Suprapubic skin (tissue), 4 donors: ENCODE measurements around the gene LCT. TPM values are rescaled to one million over a fixed set of nuclear protein-coding genes. Genes with fewer than 3 reads are reported as not detected.
"Not testable (repeated sequence)": the region's sequence is repeated elsewhere in the genome, so short reads cannot be mapped to it uniquely, and the experiment has no call there.

ENCODE experiments used
- DNase-seq, 2 donors: peaks; one replicate each; pipeline ENCODE4 v3.0.0-alpha.2; 2019; ENCODE audit warnings: low spot score in 2 of 2
- H3K27ac ChIP-seq: fragments of 200-600 bp; sonication (generic); one replicate; pipeline ENCODE4 v1.5.1; 2019
- H3K27me3 ChIP-seq: fragments of 200-600 bp; sonication (generic); one replicate; pipeline ENCODE4 v1.5.1; 2019
- H3K36me3 ChIP-seq: fragments of 200-600 bp; sonication (generic); one replicate; pipeline ENCODE4 v1.5.1; 2019
- H3K4me1 ChIP-seq: fragments of 200-600 bp; sonication (generic); one replicate; pipeline ENCODE4 v1.5.1; 2019
- H3K4me3 ChIP-seq: fragments of 200-600 bp; sonication (generic); one replicate; pipeline ENCODE4 v1.5.1; 2019; ENCODE audit warnings: mild to moderate bottlenecking
- H3K9me3 ChIP-seq: fragments of 200-600 bp; sonication (generic); one replicate; pipeline ENCODE4 v1.5.1; 2019
- EP300 ChIP-seq: sonication (generic); formaldehyde crosslinking; IDR thresholded peaks from one replicate; pipeline ENCODE4 v1.6.1; 2017; ENCODE audit warnings: antibody characterized with exemption
- POLR2A ChIP-seq, 2 donors: fragments of 450-650 bp; IDR thresholded peaks; one replicate each; pipeline ENCODE4 v1.6.1; 2017; ENCODE audit warnings: antibody characterized with exemption in 2 of 2, mild to moderate bottlenecking in 2 of 2, moderate library complexity in 2 of 2
- POLR2AphosphoS5 ChIP-seq, 3 donors: sonication (generic); formaldehyde crosslinking; IDR thresholded peaks; one replicate each; pipeline ENCODE4 v1.6.1; 2017; ENCODE audit warnings: antibody characterized with exemption in 3 of 3
- WGBS: methylation state at CpG from one replicate; pipeline ENCODE4 v1.1.5; 2018; 5-methylcytosine and 5-hydroxymethylcytosine counted together
- total RNA-seq, 4 donors: library from RNA; depleted of rRNA; stranded (reverse); fragments of >200 nt; gene quantifications; one replicate each; pipeline ENCODE4 v1.1.0, GENCODE V29; 2016
- TF ChIP-seq, protein P1 (sequence below), 2 donors: fragments of 200-600 bp in 1 of 2; fragments of 450-650 bp in 1 of 2; sonication (generic) in 1 of 2; IDR thresholded peaks; one replicate each; pipeline ENCODE4 v1.5.1; 2016 to 2019; ENCODE audit warnings: antibody characterized with exemption in 2 of 2, mild to moderate bottlenecking in 1 of 2, moderate library complexity in 1 of 2

The LCT gene
- total RNA-seq, 4 donors from 2014 or later = not detected

DNA sequence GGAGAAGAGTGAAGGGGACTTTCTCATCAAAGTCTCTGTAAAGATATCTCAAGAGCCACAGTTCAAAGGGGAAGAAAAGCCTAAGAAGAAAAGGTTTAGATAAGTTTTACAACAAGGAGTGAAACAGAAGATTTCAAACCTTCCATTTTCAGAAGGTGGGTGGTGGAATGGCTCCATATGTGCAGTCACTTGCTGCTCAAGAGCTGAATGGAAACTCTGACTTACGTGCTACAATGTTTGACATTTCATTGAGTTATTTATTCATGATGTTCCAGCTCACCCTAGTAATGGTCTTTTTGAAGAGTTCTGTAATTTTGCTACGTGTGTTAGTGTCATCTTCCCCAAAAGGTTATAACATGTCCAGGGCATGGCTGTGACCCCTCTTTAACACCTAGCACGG is 21.7 kb downstream of the LCT start:
- no peaks in the 10 kb centered on the region for H3K9me3 ChIP-seq

DNA sequence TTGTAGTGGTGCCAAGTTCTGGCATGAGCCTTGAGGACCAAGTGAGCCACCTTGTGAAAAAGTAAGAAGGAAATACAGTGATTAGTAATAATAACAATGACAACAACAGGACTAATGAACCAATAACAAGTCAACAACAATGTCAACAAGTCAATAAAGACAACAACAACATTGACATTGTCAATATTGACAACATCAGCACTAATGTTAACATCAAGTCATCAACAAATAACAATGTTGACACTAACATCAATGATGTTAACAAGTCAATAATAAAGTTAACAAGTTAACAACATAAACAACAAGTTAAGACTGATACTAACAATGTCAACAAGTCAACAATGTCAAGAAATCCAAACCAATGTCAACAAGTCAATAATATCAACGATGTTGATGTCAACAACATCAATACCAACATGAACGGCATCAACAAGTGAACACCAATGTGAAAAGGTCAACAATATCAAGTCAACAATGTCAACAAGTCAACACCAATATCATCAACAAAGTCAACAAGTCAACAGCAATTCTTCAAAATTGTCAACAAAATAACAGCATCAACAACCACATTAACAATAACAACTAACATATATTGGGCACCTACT is 24.0 kb downstream of the LCT start:
- Histone ChIP-seq H3K27me3 (no peaks in the 10 kb centered on the region), H3K9me3 (no peaks in the 10 kb centered on the region), H3K4me1 (no peaks in the 10 kb centered on the region), H3K27ac (no peak overlapping the region), H3K36me3 (no peaks in the 10 kb centered on the region), H3K4me3 (no peak overlapping the region)
- TF ChIP-seq, protein P1, sequence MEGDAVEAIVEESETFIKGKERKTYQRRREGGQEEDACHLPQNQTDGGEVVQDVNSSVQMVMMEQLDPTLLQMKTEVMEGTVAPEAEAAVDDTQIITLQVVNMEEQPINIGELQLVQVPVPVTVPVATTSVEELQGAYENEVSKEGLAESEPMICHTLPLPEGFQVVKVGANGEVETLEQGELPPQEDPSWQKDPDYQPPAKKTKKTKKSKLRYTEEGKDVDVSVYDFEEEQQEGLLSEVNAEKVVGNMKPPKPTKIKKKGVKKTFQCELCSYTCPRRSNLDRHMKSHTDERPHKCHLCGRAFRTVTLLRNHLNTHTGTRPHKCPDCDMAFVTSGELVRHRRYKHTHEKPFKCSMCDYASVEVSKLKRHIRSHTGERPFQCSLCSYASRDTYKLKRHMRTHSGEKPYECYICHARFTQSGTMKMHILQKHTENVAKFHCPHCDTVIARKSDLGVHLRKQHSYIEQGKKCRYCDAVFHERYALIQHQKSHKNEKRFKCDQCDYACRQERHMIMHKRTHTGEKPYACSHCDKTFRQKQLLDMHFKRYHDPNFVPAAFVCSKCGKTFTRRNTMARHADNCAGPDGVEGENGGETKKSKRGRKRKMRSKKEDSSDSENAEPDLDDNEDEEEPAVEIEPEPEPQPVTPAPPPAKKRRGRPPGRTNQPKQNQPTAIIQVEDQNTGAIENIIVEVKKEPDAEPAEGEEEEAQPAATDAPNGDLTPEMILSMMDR (IDR thresholded peaks at IDR 0.05) = no peak
- 75% methylated on average over 2 of the region's 2 CpGs for WGBS
- no peak for DNase-seq

More for the DNA sequence above, 21.7 kb downstream of the LCT start:
- DNase-seq = no peak
- no peak for TF ChIP-seq POLR2AphosphoS5 (IDR thresholded peaks at IDR 0.05)
- H3K4me3 ChIP-seq = no peak overlapping the region
- no peaks in the 10 kb centered on the region for H3K36me3 ChIP-seq
- H3K4me1 ChIP-seq = no peaks in the 10 kb centered on the region
- 77% methylated on average over 3 of the region's 3 CpGs for WGBS
- H3K27ac ChIP-seq = no peak overlapping the region
- no peaks in the 10 kb centered on the region for H3K27me3 ChIP-seq

DNA sequence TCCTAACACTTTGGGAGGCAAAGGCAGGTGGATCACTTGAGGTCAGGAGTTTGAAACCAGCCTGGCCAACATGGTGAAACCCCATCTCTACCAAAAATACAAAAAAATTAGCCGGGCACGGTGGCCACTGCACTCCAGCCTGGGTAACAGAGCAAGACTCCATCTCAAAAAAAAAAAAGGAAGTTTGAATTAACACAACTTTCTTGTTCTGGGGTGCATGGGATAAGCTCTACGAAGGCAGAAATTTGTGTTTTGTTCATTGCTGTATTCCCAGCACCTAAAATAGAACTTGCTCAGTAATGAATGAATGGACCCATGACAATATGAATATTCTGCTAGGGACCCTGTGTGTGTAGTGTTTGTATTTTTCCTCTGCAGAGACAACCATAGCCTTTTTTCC is 29.1 kb downstream of the LCT start:
- not testable (repeated sequence) for H3K4me3 ChIP-seq, H3K27ac ChIP-seq, H3K4me1 ChIP-seq, H3K36me3 ChIP-seq, DNase-seq, H3K9me3 ChIP-seq, H3K27me3 ChIP-seq
- 90% methylated on average over 3 of the region's 3 CpGs for WGBS

DNA sequence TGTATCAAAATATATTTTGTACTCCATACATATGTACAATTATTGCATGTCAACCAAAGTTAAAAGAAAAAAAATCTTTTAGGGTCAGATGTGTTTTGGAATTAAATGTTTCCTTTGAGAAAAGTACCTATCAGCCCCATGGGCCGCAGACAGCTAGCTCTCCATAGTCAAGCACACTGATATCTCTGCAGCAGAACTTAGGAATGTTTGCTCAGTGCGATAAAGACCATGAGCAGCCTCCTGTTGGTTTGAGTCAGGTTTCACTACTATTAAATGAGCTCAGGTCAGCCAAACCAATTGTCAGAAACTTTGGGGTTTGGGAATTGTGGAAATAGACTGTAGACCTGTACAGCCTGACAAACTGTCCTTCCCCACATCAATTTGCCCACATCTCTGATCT is 33.7 kb downstream of the LCT start:
- Histone ChIP-seq H3K27me3 (no peaks in the 10 kb centered on the region), H3K36me3 (no peaks in the 10 kb centered on the region), H3K4me3 (no peak overlapping the region), H3K4me1 (no peaks in the 10 kb centered on the region), H3K27ac (no peak overlapping the region), H3K9me3 (peaks cover 4% of the 10 kb centered on the region)
- TF ChIP-seq EP300 (no peak), POLR2A (IDR thresholded peaks at IDR 0.05) (no peak), POLR2AphosphoS5 (IDR thresholded peaks at IDR 0.05) (no peak)
- TF ChIP-seq, protein P1 (IDR thresholded peaks at IDR 0.05) = no peak
- WGBS = 94% methylated on average over 2 of the region's 2 CpGs
- DNase-seq = no peak

DNA sequence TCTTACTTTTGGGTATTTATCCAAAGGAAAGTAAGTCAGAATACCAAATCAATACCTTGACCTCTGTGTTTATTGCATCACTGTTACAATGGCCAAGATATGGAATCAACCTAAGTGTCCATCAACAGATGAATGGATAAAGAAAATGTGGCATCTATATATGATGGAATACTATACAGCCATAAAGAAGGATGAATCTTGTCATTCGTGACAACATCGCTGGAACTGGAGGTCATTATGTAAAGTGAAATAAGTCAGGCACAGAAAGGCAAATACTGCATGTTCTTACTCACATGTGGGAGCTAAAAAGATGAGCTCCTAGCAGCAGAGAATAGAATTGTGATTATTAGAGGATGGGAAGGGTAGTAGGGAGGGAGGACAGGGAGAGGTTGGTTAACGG is 34.6 kb downstream of the LCT start:
- TF ChIP-seq, protein P1 (IDR thresholded peaks at IDR 0.05) = no peak
- TF ChIP-seq POLR2A (IDR thresholded peaks at IDR 0.05) = no peak
- TF ChIP-seq EP300 = no peak
- no peak for TF ChIP-seq POLR2AphosphoS5 (IDR thresholded peaks at IDR 0.05)
- WGBS = 64% methylated on average over 3 of the region's 3 CpGs
- no peak for DNase-seq

DNA sequence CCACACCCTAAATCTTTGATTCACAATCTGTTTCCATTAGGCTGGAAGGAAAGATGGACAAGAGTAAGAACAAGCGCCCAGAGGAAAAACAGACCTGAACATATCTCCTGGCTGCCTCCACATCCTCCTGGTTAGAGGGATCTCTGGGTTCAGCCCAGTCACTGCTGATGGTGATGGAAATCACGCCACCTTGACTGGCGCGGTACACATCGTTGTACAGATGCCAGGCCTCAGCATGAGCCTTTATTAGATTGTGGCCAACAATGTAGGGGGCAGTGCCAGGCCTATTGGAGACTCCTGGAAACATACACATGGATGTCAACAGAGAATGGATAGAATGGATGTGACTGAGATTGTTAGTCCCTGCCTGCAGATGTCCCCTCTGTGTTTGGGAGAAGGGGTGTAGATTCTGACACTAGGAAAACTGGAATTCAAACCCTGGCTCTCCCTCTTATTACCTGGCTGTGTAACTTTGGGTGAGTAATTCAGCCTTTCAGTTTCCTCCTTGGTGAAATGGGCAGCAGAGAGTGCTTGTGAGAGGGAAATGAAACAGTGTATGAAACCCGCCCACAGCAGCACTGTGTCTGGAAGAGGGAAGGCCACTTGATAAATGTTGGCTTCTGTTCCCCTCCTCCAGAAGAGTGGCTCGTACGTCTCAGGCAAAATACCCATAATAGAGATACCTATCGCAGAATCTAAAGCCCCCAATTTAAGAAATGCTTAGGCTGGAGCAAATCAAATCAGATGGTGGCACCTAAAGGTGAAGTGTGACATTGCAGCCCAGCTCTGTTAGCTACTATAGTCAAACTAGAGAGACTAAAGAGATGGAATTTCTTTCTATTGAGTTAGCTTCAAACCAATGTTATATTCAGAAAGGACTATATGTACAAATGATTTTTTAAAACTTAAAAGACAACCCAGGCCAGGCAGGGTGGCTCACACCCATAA is 36.2 kb downstream of the LCT start:
- DNase-seq = no peak
- Histone ChIP-seq H3K9me3 (peaks cover 4% of the 10 kb centered on the region), H3K4me1 (peaks cover 8% of the 10 kb centered on the region), H3K4me3 (no peak overlapping the region), H3K36me3 (no peaks in the 10 kb centered on the region), H3K27me3 (no peaks in the 10 kb centered on the region), H3K27ac (no peak overlapping the region)
- TF ChIP-seq POLR2A (IDR thresholded peaks at IDR 0.05) (no peak), EP300 (no peak), POLR2AphosphoS5 (IDR thresholded peaks at IDR 0.05) (no peak)
- TF ChIP-seq, protein P1 (IDR thresholded peaks at IDR 0.05) = no peak
- 87% methylated on average over 9 of the region's 9 CpGs for WGBS

More for the DNA sequence above, 34.6 kb downstream of the LCT start:
- Histone ChIP-seq H3K36me3 (no peaks in the 10 kb centered on the region), H3K4me3 (no peak overlapping the region), H3K4me1 (peaks cover 8% of the 10 kb centered on the region), H3K9me3 (peaks cover 4% of the 10 kb centered on the region), H3K27me3 (no peaks in the 10 kb centered on the region), H3K27ac (no peak overlapping the region)
